H7 (cell line): Measurements from ENCODE around the gene PRSS38. TPM values are rescaled to one million over a fixed set of nuclear protein-coding genes. Genes with fewer than 3 reads are reported as not detected.

Experiments used
- DNase-seq: peaks from one replicate; pipeline ENCODE4 v3.0.0; 2012
- H3K27me3 ChIP-seq: 2 replicates; pipeline ENCODE4 v1.6.0; 2011; ENCODE audit warnings: mild to moderate bottlenecking, low read length; ENCODE audit not compliant: control insufficient read depth, insufficient read depth
- H3K36me3 ChIP-seq: replicated peaks from 2 replicates; pipeline ENCODE4 v1.5.1; 2011; ENCODE audit warnings: low read length; ENCODE audit not compliant: control insufficient read depth, insufficient read depth
- H3K4me3 ChIP-seq: 2 replicates; pipeline ENCODE4 v1.5.1; 2011; ENCODE audit warnings: low read depth, mild to moderate bottlenecking, control low read depth, low read length, moderate library complexity; ENCODE audit not compliant: insufficient read depth
- total RNA-seq: library from RNA; depleted of rRNA; stranded (reverse); fragments of >200 nt; shearing (Covaris generic); gene quantifications from 2 replicates; pipeline ENCODE4 v1.2.3, GENCODE V29; 2014

Gene PRSS38
- total RNA-seq, 1 experiment from 2014 or later: not detected

DNA sequence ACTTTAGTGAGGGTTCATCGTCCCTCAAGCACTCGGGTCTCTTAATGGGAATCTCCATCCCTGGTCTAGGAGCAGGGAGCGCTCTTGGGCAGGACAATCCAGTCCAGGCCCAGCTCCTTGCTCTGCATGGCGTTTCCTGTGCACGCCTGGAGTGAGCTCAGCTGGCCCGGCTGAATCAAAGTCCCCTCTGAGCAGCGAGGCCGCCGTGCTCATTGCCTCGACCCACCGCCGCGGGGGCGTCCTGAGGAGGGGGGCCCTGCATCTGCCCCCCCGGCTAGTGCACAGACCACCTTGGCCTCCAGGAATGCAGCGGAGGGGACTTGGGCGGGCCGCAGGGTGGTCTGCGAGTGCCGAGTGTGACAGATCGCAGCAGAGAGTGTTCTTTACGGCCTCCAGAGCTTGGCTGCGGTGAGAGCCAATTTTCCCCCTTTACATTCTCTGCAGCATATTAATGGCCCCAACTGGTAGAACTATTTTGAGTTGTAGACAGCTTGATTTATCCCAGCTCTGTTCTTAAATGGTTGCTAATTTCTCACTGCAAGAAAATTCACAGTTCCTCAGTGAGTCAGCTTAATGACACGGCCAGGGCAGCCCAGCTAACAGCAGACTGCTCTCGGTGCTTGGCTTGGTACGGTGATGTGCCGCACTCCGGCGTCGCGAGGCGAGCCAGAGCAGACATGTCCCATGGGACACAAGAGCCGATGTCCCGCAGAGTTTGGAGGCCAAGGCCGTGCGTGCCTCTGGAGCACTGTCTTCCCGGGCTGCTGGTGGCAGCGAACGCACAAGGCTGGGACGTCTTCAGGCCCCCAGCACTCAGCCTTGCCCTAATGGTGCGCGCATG is 40.4 kb upstream of the PRSS38 start:
- Histone ChIP-seq H3K27me3 (no peaks in the 10 kb centered on the region), H3K36me3 (peaks cover 4% of the 10 kb centered on the region), H3K4me3 (no peak overlapping the region)
- DNase-seq: peak; percentile 55

DNA sequence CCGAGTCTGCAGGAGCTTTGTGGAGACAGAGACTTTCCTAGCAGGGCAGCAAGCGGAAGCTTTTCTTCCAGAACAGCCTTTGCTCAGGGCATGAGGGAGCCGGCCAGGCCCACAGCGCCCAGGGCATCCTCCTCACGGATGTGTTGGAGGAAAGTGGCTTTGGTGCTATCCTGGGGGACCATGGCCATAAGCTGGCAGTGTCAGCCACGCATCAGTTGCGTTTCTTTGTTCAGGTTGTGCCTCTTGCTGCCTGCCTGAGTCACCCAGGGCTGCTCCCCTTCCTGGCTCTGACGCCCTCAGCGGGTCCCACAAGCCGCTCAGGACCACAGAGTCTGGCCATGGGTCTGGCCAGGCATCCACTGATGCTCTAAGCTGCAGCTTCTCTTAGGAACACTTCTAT is 39.6 kb upstream of the PRSS38 start:
- peaks cover 4% of the 10 kb centered on the region for H3K36me3 ChIP-seq

DNA sequence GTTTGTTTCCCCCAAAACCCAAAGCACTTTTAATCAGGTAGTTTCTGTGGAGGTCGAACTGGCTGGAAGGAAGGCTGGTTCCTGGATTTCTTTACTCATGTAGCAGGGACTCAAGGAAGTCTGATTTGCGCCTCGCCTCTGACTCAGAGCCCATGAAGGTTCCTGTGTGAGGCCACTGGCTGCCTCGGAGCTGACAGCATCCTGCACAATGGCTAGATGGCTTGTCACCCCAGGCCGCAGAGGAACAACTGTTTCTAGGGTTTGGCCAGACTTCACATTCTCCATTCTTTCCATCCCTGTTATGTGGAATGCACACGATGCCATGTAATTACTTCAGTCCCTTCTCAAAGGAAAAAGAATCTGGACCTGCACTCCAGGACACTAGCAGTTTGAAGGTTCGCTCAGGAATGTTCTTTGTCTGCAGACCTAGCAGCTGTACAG is 39.1 kb upstream of the PRSS38 start:
- Histone ChIP-seq H3K4me3 (no peak overlapping the region), H3K27me3 (no peaks in the 10 kb centered on the region), H3K36me3 (peaks cover 4% of the 10 kb centered on the region)
- no peak for DNase-seq

More for the DNA sequence above, 39.6 kb upstream of the PRSS38 start:
- no peak overlapping the region for H3K4me3 ChIP-seq
- DNase-seq: no peak
- H3K27me3 ChIP-seq: no peaks in the 10 kb centered on the region

DNA sequence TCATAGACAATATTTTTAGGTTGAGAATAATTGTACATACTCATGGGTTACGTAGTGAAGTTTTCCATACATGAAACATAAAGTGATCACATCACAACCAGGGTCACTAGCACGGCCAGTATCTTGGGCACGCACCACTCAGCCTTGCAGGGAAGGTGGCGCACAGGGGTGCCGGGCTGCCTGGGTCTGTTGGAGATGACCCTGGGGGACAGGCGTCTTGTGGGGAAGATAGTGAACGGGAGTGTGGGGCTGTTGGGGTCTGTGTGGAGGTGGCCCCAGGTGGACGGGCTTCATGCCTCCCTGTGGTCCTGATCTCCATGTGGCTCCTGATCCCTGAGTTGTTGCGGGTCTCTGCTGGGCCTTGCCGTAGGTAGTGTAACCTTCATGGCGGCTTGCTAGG is 38.3 kb upstream of the PRSS38 start:
- H3K4me3 ChIP-seq: no peak overlapping the region
- H3K36me3 ChIP-seq: peaks cover 4% of the 10 kb centered on the region
- no peaks in the 10 kb centered on the region for H3K27me3 ChIP-seq
- no peak for DNase-seq

DNA sequence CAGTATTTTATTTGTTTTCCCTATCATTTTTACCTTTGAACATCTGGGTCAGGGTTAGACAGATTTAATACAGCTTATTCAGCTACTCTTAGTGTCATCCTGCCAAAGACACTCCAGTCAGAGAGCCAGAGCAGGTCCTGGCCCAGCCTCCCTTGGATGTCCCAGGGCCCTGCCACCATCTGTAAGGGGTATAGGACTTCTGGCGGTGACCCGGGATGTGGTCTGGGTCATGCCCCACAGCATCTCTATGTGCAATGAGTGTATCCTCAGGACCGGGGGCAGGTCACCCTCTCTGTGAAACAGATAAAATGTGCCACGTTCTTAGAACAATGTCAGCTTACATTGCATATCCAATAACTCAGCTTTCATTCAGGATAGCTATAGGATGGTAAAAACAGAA is 37.8 kb upstream of the PRSS38 start:
- Histone ChIP-seq H3K4me3 (no peak overlapping the region), H3K27me3 (no peaks in the 10 kb centered on the region), H3K36me3 (peaks cover 4% of the 10 kb centered on the region)
- peak; percentile 33 for DNase-seq

DNA sequence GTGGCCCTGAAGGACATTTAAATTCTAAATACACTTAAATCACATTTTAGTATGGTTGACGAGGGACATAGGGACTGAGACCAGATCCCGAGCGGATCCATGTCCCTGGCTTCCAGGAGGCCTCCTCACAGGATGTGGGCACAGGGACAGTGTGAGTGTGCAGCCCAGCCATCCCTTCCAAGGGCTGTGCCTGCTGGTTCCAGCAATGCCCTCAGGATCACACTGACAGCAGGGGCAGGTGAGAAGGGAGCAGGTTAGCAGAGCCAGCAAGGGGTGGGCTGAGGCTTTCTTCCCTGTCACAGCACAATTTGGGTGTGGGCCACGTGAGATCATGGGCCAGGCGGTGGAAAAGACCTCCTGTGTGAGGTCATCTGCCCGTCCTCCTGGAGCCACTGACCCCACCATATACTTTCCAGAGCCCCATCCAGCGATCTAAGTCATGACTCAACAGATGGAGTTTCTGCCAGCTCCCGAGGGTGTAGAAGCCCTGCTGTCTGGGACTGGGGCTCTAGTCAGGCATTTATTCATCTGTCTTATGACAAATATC is 37.0 kb upstream of the PRSS38 start:
- no peak overlapping the region for H3K4me3 ChIP-seq
- peaks cover 4% of the 10 kb centered on the region for H3K36me3 ChIP-seq
- no peaks in the 10 kb centered on the region for H3K27me3 ChIP-seq
- DNase-seq: peak; percentile 40

DNA sequence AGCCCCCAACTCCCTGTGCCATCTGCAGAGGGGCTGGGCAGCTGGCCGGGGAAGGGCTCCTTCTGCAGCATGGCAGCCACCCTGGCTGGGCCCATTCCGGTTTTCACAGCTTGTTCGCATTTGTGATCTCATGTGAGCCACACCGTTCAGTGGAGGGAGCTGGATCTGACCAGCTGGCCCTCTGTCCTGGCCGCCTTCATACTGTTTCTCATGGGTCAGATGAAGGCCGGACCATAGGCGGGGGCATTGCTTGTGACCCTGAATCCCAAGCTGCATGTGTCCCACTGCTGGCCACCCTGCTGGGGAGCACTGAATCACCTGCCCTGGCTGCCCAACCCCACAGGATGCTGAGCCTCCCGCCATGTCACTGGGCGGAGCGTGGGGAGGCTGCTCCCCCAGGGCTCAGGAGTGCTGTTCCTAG is 36.4 kb upstream of the PRSS38 start:
- peak; percentile 46 for DNase-seq

DNA sequence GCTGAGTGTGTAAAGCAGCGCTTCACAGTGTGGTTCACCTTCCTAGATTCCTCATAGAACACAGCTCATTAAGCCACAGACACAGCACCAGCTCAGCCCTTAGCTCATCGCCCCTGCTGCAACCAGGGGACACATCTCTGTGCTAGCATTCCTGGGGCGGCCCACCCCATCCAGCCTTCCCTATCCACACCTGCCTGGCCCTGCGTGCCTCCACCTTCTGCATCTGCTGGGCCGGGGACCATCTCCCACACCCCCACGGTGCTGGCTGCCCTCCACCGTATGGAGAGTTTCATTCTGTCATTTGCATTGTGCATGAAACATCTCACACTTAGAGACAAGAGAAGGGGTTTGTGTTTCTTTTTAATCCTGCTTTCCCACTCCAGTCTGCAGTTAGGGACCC is 35.8 kb upstream of the PRSS38 start:
- no peaks in the 10 kb centered on the region for H3K27me3 ChIP-seq
- H3K4me3 ChIP-seq: no peak overlapping the region
- peaks cover 4% of the 10 kb centered on the region for H3K36me3 ChIP-seq
- peak; percentile 32 for DNase-seq

More for the DNA sequence above, 36.4 kb upstream of the PRSS38 start:
- H3K4me3 ChIP-seq: no peak overlapping the region
- H3K27me3 ChIP-seq: no peaks in the 10 kb centered on the region
- H3K36me3 ChIP-seq: peaks cover 4% of the 10 kb centered on the region

DNA sequence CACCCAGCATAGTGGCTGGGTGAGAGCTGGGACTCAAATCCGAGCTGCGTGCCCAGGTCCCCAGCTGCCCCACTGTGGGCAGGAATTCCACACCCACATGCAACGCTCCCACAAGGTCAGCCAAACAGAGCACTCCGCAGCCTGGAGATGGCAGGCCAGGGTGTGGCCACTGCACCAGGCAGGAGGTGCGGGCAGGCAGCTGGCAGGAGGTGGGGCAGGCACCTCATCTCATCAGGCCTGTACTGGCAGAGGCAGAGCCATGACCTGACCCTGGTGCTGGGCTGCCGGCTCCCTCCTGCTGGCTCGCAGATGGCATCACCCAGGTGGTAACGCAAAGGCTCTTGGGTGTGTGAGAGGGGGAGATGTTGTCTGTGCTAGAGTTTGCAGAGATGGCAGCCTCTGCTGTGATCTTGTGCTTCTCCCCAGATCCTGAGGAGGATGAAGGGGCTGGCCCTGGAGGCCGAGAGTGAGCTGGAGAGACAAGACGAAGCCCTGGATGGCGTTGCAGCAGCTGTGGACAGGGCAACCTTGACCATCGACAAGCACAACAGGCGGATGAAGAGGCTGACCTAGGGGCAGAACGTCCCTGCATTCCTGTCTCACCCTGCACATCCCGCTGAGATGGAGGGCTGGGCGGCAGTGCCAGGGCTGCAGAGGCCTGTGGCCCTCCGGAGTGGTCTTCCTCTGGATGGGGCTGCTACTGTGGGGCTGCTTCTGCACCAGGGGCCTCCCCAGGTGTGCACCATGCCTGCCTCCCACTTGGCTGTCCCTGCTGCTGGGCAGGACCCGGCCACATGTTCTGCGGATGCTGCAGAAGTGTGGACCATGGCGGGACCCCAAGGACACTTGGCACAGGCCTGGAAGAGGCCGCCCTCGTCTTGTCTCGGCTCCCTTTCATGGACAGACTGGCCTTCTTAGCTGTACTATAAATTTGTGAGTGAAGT is 35.1 kb upstream of the PRSS38 start:
- H3K27me3 ChIP-seq: no peaks in the 10 kb centered on the region
- peaks cover 4% of the 10 kb centered on the region for H3K36me3 ChIP-seq
- no peak overlapping the region for H3K4me3 ChIP-seq
- peak; percentile 36 for DNase-seq

DNA sequence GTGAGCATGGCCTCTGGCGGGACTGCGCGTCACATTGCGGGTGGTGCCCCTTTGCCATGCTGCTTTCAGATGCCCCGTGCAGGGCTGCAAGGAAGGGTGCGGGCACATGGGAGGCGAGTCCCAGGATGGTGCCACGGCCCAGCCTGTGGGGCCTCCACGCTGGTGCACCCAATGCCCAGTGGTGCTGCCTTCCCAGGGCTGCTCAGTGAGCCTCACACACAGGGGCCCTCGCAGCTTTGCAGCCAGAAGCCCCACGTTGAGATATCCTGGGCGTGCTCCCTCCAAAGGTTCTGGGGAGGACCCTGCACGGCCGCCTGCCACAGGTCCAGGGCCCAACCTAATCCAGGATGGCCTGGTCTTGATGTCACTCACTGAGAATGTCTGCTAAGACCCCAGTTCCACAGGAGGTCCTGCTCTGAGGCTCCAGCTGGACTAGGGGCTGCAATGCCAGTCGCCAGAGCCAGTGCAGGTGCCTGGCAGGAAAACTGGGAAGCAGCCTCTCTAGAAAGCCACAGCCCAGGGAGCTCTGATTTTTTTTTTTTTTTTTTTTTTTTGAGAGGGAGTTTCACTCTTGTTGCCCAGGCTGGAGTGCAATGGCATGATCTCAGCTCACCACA is 34.1 kb upstream of the PRSS38 start:
- peak; percentile 35 for DNase-seq
- no peak overlapping the region for H3K4me3 ChIP-seq
- peaks cover 3% of the 10 kb centered on the region for H3K27me3 ChIP-seq
- peaks cover under 1% of the 10 kb centered on the region for H3K36me3 ChIP-seq

DNA sequence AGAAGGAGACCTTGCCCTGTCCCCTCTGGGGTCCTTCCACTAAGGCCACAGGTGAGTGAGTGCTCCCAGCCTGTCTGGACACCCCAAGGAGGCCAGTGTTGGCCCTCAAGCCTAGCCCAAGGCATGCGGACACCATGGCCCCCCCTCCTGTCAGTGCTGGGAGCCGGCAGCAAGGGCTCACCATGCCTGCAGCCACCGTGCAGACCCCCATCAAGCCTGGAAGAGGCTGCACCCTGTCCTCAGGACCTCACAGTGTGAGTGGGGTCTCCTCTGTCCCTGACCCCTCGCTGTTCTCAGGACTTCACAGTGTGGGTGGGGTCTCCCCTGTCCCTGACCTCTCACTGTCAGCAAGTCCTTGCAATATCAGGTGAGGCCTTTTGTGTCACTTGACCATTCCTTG is 33.2 kb upstream of the PRSS38 start:
- peak; percentile 18 for DNase-seq
- peaks cover 11% of the 10 kb centered on the region for H3K27me3 ChIP-seq
- no peaks in the 10 kb centered on the region; the same call in none of the 2 replicates for H3K36me3 ChIP-seq
- no peak overlapping the region for H3K4me3 ChIP-seq

DNA sequence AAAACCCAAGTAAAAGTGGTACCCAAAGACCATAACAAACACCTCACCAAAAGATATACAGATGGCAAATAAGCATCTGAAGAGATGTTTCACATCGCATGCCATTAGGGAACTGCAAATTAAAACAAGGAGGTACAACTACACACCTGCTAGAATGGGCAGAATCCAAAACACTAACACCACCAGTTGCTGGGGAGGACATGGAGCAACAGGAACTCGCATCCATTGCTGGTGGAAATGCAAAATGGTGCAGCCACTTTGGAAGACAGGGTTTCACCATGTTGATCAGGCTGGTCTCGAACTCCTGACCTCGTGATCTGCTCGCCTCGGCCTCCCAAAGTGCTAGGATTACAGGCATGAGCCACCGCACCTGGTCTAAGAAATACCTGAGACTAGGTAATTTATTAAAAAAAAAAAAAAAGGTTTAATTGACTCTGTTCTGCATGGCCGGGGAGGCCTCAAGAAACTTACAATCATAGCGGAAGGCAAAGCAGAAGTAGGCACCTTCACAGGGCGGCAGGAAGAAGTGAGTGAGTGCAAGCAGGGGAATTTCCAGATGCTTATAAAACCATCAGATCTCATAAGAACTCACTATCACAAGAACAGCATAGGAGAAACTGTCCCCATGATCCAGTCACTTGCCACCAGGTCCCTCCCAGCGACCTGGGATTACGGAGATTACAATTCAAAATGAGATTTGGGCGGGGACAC is 30.2 kb upstream of the PRSS38 start:
- H3K27me3 ChIP-seq: peaks cover 29% of the 10 kb centered on the region
- DNase-seq: no peak
- no peaks in the 10 kb centered on the region; the same call in 1 of the 2 replicates for H3K36me3 ChIP-seq
- no peak overlapping the region for H3K4me3 ChIP-seq

DNA sequence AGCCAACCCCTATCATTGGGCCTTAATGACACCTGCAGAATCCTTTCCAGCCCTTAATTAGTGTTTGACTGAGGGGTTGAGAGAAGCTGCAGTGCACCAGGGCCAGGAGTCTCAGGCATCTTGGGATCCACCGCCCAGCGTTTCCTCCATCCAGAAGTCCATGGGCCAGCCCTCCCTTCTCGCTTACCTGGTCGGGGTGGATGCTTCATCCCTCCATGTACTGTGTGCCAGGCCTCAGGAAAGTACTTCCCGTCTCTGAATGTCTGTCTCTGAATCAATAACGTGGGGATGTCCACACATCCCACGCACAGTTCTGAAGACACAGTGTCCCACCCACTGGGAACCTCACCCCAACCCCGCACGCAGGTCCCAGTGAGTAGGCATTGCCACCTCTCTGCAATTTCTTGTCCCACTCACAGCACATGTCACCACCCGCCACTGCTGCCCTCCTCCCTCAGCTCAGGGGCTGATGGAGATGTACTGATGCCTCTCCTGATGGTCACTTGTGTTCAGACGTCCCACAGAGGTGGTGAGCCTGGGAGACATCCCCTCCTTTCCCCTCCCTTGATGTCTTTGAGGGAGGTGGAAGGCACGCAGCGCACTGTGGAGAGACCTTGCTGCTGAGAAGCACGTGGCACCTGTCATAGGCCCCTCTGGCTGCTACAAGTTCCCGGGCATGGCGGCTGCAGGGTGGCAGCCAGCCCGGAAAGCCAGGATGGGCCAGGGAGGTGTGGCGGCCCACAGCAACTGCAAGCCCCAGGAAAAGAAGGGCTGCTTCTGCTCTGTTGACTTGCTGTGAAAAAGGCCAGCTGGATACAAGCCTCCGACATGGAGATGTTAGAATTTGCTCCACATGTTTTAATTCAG is 29.4 kb upstream of the PRSS38 start:
- DNase-seq: peak; percentile 47
- Histone ChIP-seq H3K27me3 (peaks cover 29% of the 10 kb centered on the region), H3K36me3 (no peaks in the 10 kb centered on the region), H3K4me3 (no peak overlapping the region)
